Measurements from ENCODE around the gene NDUFC1. TPM values are rescaled to one million over a fixed set of nuclear protein-coding genes. Genes with fewer than 3 reads are reported as not detected.

The NDUFC1 gene
- total RNA-seq, 1 experiment from 2014 or later, result 56.5 TPM

DNA sequence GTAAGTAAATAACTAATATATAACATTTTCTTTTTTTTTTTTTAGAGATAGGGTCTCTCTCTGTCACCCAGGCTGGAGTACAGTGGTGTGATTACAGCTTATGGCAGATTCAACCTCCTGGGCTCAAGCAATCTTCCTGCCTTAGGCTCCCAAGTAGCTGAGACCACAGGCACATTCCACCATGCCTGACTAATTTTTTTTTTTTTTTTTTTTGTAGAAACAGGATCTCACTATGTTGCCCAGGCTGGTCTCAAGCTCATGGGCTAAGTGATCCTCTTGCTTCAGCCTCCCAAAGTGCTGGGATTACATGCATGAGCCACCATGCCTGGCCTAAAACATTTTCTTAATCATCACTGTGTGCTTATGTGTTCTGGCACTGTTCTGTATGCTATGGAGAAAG, 55.0 kb downstream of the NDUFC1 start:
- no peak overlapping the region for H3K4me3 ChIP-seq (ENCODE audit: low read depth in 2 of 2, low read length in 2 of 2)
- no peaks in the 10 kb centered on the region for H3K36me3 ChIP-seq (ENCODE audit: control insufficient read depth, insufficient read depth, low read length)
- TF ChIP-seq REST (IDR thresholded peaks at IDR 0.05; ENCODE audit: insufficient read depth in 1 of 2, low read depth in 2 of 2, low read length in 1 of 2) (no peak), POLR2AphosphoS5 (IDR thresholded peaks at IDR 0.05; ENCODE audit: low read depth, low read length) (no peak), TCF7L2 (IDR thresholded peaks at IDR 0.05; ENCODE audit: low read depth, low read length) (no peak), CTCF (IDR thresholded peaks at IDR 0.05) (no peak), SIN3A (IDR thresholded peaks at IDR 0.05; ENCODE audit: borderline replicate concordance, insufficient read depth, low read depth, low read length) (no peak)
- no peak overlapping the region for H3K27ac ChIP-seq (ENCODE audit: low read length)
- intact Hi-C loops (cut with micrococcal nuclease; ENCODE audit: unreplicated experiment), result no loop called here
- DNase-seq (ENCODE audit: low read depth, low spot score), result no peak
- ChIA-PET POLR2A (interaction anchor here (0.8 kb wide), 1 partner anchor 55 kb away, joined by 3 read pairs; the partner anchor contains the start of gene NDUFC1), CTCF (interaction anchor here (0.6 kb wide), 1 partner anchor 360 kb away, joined by 8 read pairs; no protein-coding TSS in a partner anchor)
- H3K9me3 ChIP-seq (ENCODE audit: control insufficient read depth, insufficient read depth, low read depth, low read length), result no peaks in the 10 kb centered on the region
- no peak for ATAC-seq
- no TSS peak for BruUV-seq (replicated peaks)
- in situ Hi-C loops (cut with HindIII; ENCODE audit: low pct_unique_long_range_greater_than_20kb, low sequenced_read_pairs), result no loop called here
- no peaks in the 10 kb centered on the region for H3K4me1 ChIP-seq (ENCODE audit: control insufficient read depth, insufficient read depth, low read length)
- H3K27me3 ChIP-seq (ENCODE audit: control insufficient read depth, insufficient read depth, low read length), result no peaks in the 10 kb centered on the region

DNA sequence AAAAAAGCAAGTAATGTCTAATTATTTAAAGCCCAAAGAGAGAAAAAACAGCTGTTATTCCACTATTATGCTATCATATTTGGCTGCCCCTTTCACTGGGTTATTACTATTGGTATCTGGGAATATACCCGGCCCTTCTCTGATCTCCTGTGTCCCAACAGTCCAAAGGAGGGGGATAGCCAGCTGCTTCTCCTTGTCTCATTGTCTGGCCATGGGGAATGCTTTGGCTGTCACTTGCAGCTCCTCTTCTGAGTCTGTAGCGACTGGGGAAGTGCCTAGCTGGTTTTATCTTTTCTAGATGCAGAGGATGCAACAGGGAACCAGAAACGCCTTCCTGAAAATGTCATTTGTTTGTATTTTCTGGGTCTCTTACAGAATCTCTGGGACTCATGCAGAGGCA, 56.1 kb downstream of the NDUFC1 start:
- H3K36me3 ChIP-seq (ENCODE audit: control insufficient read depth, insufficient read depth, low read length), result no peaks in the 10 kb centered on the region
- POLR2A ChIA-PET, result interaction anchor here (0.6 kb wide), 1 partner anchor 250 kb away, joined by 3 read pairs; no protein-coding TSS in a partner anchor
- no TSS peak for BruUV-seq (replicated peaks)
- no peak overlapping the region for H3K27ac ChIP-seq (ENCODE audit: low read length)
- in situ Hi-C loops (cut with HindIII; ENCODE audit: low pct_unique_long_range_greater_than_20kb, low sequenced_read_pairs) (no loop called here), intact Hi-C loops (cut with micrococcal nuclease; ENCODE audit: unreplicated experiment) (no loop called here)
- DNase-seq (ENCODE audit: low read depth, low spot score) (no peak), ATAC-seq (no peak)
- TF ChIP-seq CTCF (IDR thresholded peaks at IDR 0.05) (no peak), SIN3A (IDR thresholded peaks at IDR 0.05; ENCODE audit: borderline replicate concordance, insufficient read depth, low read depth, low read length) (no peak)
- H3K9me3 ChIP-seq (ENCODE audit: control insufficient read depth, insufficient read depth, low read depth, low read length), result no peaks in the 10 kb centered on the region
- H3K4me1 ChIP-seq (ENCODE audit: control insufficient read depth, insufficient read depth, low read length), result no peaks in the 10 kb centered on the region
- no peaks in the 10 kb centered on the region for H3K27me3 ChIP-seq (ENCODE audit: control insufficient read depth, insufficient read depth, low read length)
- H3K4me3 ChIP-seq (ENCODE audit: low read depth in 2 of 2, low read length in 2 of 2), result no peak overlapping the region
- CTCF ChIA-PET, result no interaction called here

Measured in Panc1 (cell line).